ENCODE data around the gene RYR2. TPM values are rescaled to one million over a fixed set of nuclear protein-coding genes. Genes with fewer than 3 reads are reported as not detected.

RYR2 gene
- total RNA-seq, 1 experiment from 2014 or later = 3.4 TPM

- no peaks in the 10 kb centered on the region for H3K27me3 ChIP-seq (ENCODE audit: insufficient read depth, low read length)
- Mint-ChIP-seq H3K4me1 (peaks cover 7 to 8% of the 10 kb centered on the region in 2 experiments), H3K27me3 (ENCODE audit: low read depth) (no peaks in the 10 kb centered on the region), H3K9me3 (peaks cover 3 to 5% of the 10 kb centered on the region in 2 experiments; a peak in 3 of 5 replicates), H3K36me3 (ENCODE audit: insufficient read depth in 1 of 3, low read depth in 3 of 3) (peaks cover 0 to 5% (median 0%) of the 10 kb centered on the region in 3 experiments; a peak in 3 of 7 replicates), H3K4me3 (no peak overlapping the region), H3K27ac (no peak overlapping the region; a peak in 1 of 7 replicates)
- H3K9ac ChIP-seq (ENCODE audit: extremely low read depth, insufficient read length, low read length) = no peak overlapping the region
- no peak overlapping the region for H3K4ac ChIP-seq (ENCODE audit: low read depth, low read length)
- H3T11ph ChIP-seq (ENCODE audit: low read length) = no peak overlapping the region
- H3K9me3 ChIP-seq (ENCODE audit: control insufficient read depth, low read depth, low read length) = no peaks in the 10 kb centered on the region
- H3K79me2 ChIP-seq (ENCODE audit: insufficient read depth, low read length) = no peaks in the 10 kb centered on the region
- H3K23me2 ChIP-seq (ENCODE audit: insufficient read length, low read depth, low read length, poor library complexity, severe bottlenecking) = no peaks in the 10 kb centered on the region
- no peak overlapping the region for H2AFZ ChIP-seq (ENCODE audit: low read length)
- H4K8ac ChIP-seq (replicated peaks; ENCODE audit: insufficient read length, low read depth, low read length) = no peak overlapping the region
- H3K56ac ChIP-seq (ENCODE audit: insufficient read length, low read depth, low read length) = no peak overlapping the region
- no peak for DNase-seq
- H3K4me2 ChIP-seq (ENCODE audit: insufficient read depth, insufficient read length, low read length) = no peak overlapping the region
- H4K5ac ChIP-seq (ENCODE audit: insufficient read length, low read depth, low read length) = no peak overlapping the region
- no peaks in the 10 kb centered on the region for H4K20me1 ChIP-seq (ENCODE audit: control insufficient read depth, insufficient read depth, insufficient read length)
- TF ChIP-seq CTCF (conservative IDR thresholded peaks at IDR 0.05) = no peak
- no peak overlapping the region for H3K27ac ChIP-seq (ENCODE audit: insufficient read length, low read depth, low read length)
- no peaks in the 10 kb centered on the region for H3K79me1 ChIP-seq (ENCODE audit: insufficient read depth, low read depth, low read length, poor library complexity, severe bottlenecking)
- no peaks in the 10 kb centered on the region for H3K4me1 ChIP-seq (ENCODE audit: insufficient read depth, low read length)
- no peak overlapping the region for H2AK5ac ChIP-seq (ENCODE audit: insufficient read length, low read length)
- no peak overlapping the region for H2BK5ac ChIP-seq (ENCODE audit: insufficient read length, low read length)
- H2BK15ac ChIP-seq (ENCODE audit: low read depth, low read length) = no peak overlapping the region
- H4K91ac ChIP-seq (ENCODE audit: insufficient read length, low read depth, low read length) = no peak overlapping the region
- no peak overlapping the region for H2BK120ac ChIP-seq (ENCODE audit: low read depth, low read length, poor library complexity, severe bottlenecking)
- no CpG with 5 or more reads among the region's 6 CpGs for WGBS (ENCODE audit: extremely low coverage, insufficient read length, low lambda C conversion rate)
- H2BK12ac ChIP-seq (ENCODE audit: insufficient read length, low read depth, low read length) = no peak overlapping the region
- H3K14ac ChIP-seq (ENCODE audit: insufficient read depth, low read length) = no peak overlapping the region
- H2BK20ac ChIP-seq (ENCODE audit: low read depth, low read length, poor library complexity, severe bottlenecking) = no peak overlapping the region
- no peak overlapping the region for H3K18ac ChIP-seq (ENCODE audit: insufficient read length, low read depth, low read length)
- H3K23ac ChIP-seq (ENCODE audit: insufficient read length, low read depth, low read length) = no peak overlapping the region
These were observed 797.0 kb downstream of the RYR2 start for GRCh38 chr1:237838904-237839534.
